B cell (primary cell): ENCODE results near the gene ABCA1.

Experiments used
- CTCF ChIP-seq: fragments of 200-600 bp; IDR thresholded peaks from one replicate; pipeline ENCODE4 v1.8.0; 2022; ENCODE audit warnings: antibody characterized with exemption, mild to moderate bottlenecking
- EZH2 ChIP-seq: IDR thresholded peaks from 2 replicates; pipeline ENCODE4 v1.6.1; 2012; ENCODE audit warnings: borderline replicate concordance, low read depth, mild to moderate bottlenecking, moderate library complexity, low read length; ENCODE audit not compliant: insufficient read depth, poor library complexity, severe bottlenecking

- no peak for TF ChIP-seq CTCF
- TF ChIP-seq EZH2 = no peak
These were observed 179.5 kb downstream of the ABCA1 start for GRCh38 chr9:104748359-104749031.
